Uterus (tissue), 2 donors: ENCODE data around the gene AHCYL2.

Source experiments
- CTCF ChIP-seq, 4 experiments: fragments of 200-600 bp in 2 of 4; fragments of 450-650 bp in 2 of 4; sonication (generic) in 2 of 4; IDR thresholded peaks; one replicate each; pipeline ENCODE4 v1.5.1; 2016 to 2019; ENCODE audit warnings: antibody characterized with exemption in 4 of 4, mild to moderate bottlenecking in 2 of 4, moderate library complexity in 1 of 4
- POLR2A ChIP-seq, 2 donors: fragments of 450-650 bp; IDR thresholded peaks; one replicate each; pipeline ENCODE4 v1.6.1; 2016; ENCODE audit warnings: antibody characterized with exemption in 2 of 2, mild to moderate bottlenecking in 1 of 2, moderate library complexity in 1 of 2

GRCh38 chr7:129367700-129368388, 143.0 kb downstream of the AHCYL2 start:
- TF ChIP-seq CTCF (IDR thresholded peaks at IDR 0.05) = peak; percentile 67 to 74 (median 72)
- TF ChIP-seq POLR2A (IDR thresholded peaks at IDR 0.05) = no peak
